ENCODE results near the gene THSD4.

DNA sequence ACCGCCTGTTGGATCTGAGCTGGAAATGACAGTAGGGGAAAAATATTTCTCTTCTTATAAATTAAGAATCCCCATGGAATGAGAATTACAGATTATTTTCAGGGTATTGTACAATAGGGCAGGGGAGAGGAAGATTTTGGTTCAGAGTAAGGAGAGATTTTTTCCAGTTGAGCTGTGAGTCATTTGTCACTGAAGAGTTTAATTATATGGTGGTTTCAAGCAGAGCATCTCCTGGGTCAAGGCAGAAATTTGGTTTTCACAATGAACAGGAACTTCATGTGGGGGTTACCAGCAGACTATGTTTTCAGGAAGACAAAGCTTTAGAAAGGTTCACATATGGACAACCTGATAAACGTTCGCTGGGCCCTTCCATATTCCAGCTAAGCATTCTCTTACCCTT, 512.3 kb downstream of the THSD4 start:
- TF ChIP-seq, protein P1, sequence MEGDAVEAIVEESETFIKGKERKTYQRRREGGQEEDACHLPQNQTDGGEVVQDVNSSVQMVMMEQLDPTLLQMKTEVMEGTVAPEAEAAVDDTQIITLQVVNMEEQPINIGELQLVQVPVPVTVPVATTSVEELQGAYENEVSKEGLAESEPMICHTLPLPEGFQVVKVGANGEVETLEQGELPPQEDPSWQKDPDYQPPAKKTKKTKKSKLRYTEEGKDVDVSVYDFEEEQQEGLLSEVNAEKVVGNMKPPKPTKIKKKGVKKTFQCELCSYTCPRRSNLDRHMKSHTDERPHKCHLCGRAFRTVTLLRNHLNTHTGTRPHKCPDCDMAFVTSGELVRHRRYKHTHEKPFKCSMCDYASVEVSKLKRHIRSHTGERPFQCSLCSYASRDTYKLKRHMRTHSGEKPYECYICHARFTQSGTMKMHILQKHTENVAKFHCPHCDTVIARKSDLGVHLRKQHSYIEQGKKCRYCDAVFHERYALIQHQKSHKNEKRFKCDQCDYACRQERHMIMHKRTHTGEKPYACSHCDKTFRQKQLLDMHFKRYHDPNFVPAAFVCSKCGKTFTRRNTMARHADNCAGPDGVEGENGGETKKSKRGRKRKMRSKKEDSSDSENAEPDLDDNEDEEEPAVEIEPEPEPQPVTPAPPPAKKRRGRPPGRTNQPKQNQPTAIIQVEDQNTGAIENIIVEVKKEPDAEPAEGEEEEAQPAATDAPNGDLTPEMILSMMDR (IDR thresholded peaks at IDR 0.05), result no peak
- TF ChIP-seq, protein P2, sequence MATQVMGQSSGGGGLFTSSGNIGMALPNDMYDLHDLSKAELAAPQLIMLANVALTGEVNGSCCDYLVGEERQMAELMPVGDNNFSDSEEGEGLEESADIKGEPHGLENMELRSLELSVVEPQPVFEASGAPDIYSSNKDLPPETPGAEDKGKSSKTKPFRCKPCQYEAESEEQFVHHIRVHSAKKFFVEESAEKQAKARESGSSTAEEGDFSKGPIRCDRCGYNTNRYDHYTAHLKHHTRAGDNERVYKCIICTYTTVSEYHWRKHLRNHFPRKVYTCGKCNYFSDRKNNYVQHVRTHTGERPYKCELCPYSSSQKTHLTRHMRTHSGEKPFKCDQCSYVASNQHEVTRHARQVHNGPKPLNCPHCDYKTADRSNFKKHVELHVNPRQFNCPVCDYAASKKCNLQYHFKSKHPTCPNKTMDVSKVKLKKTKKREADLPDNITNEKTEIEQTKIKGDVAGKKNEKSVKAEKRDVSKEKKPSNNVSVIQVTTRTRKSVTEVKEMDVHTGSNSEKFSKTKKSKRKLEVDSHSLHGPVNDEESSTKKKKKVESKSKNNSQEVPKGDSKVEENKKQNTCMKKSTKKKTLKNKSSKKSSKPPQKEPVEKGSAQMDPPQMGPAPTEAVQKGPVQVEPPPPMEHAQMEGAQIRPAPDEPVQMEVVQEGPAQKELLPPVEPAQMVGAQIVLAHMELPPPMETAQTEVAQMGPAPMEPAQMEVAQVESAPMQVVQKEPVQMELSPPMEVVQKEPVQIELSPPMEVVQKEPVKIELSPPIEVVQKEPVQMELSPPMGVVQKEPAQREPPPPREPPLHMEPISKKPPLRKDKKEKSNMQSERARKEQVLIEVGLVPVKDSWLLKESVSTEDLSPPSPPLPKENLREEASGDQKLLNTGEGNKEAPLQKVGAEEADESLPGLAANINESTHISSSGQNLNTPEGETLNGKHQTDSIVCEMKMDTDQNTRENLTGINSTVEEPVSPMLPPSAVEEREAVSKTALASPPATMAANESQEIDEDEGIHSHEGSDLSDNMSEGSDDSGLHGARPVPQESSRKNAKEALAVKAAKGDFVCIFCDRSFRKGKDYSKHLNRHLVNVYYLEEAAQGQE (IDR thresholded peaks at IDR 0.05; ENCODE audit: insufficient read depth in 1 of 2, low read depth in 2 of 2, low read length in 1 of 2), result no peak
- no peak for TF ChIP-seq POLR2AphosphoS5 (IDR thresholded peaks at IDR 0.05; ENCODE audit: low read depth, low read length)
